Sigmoid colon (tissue), 7 donors: ENCODE data around the gene MUL1. TPM values are rescaled to one million over a fixed set of nuclear protein-coding genes. Genes with fewer than 3 reads are reported as not detected.

ENCODE experiments used
- DNase-seq: peaks from one replicate; pipeline ENCODE4 v3.0.0-alpha.2; 2019
- H3K27ac ChIP-seq, 4 donors: fragments of 200-600 bp; sonication (generic); one replicate each; pipeline ENCODE4 v1.5.1; 2016 to 2019; ENCODE audit warnings: mild to moderate bottlenecking in 1 of 4
- H3K27me3 ChIP-seq, 3 donors: fragments of 200-600 bp; sonication (generic); one replicate each; pipeline ENCODE4 v1.5.1; 2019; ENCODE audit warnings: mild to moderate bottlenecking in 1 of 3
- H3K36me3 ChIP-seq, 4 donors: fragments of 200-600 bp; sonication (generic); one replicate each; pipeline ENCODE4 v1.5.1; 2016 to 2019
- H3K4me1 ChIP-seq, 4 donors: fragments of 200-600 bp; sonication (generic); one replicate each; pipeline ENCODE4 v1.5.1; 2017 to 2019
- H3K4me3 ChIP-seq, 4 donors: fragments of 200-600 bp; sonication (generic); one replicate each; pipeline ENCODE4 v1.5.1; 2017 to 2019; ENCODE audit warnings: mild to moderate bottlenecking in 2 of 4, moderate library complexity in 1 of 4
- H3K9me3 ChIP-seq, 4 donors: fragments of 200-600 bp in 3 of 4; sonication (generic) in 3 of 4; one replicate each; pipeline versions ENCODE4 v1.5.1 to v1.6.1; 2013 to 2019
- CTCF ChIP-seq, 4 experiments: fragments of 450-650 bp in 3 of 4; fragments of 200-600 bp in 1 of 4; IDR thresholded peaks; one replicate each; pipeline ENCODE4 v1.5.1; 2016 to 2019; ENCODE audit warnings: antibody characterized with exemption in 4 of 4, mild to moderate bottlenecking in 3 of 4, moderate library complexity in 2 of 4
- EP300 ChIP-seq, 4 donors: sonication (generic); formaldehyde crosslinking; IDR thresholded peaks; one replicate each; pipeline ENCODE4 v1.6.1; 2017; ENCODE audit warnings: antibody characterized with exemption in 4 of 4
- POLR2A ChIP-seq, 2 donors: fragments of 450-650 bp; IDR thresholded peaks; one replicate each; pipeline ENCODE4 v1.6.1; 2016; ENCODE audit warnings: antibody characterized with exemption in 2 of 2, mild to moderate bottlenecking in 2 of 2, moderate library complexity in 2 of 2
- POLR2AphosphoS5 ChIP-seq, 4 donors: sonication (generic); formaldehyde crosslinking; IDR thresholded peaks; one replicate each; pipeline ENCODE4 v1.6.1; 2017; ENCODE audit warnings: antibody characterized with exemption in 4 of 4
- WGBS, 2 donors: extraction: QIAGEN DNeasy Blood & Tissue Kit; methylation state at CpG; one replicate each; pipeline ENCODE4 v1.1.7; 2013; 5-methylcytosine and 5-hydroxymethylcytosine counted together
- intact Hi-C: fragments of 100-400 bp; cut with DNase I; formaldehyde crosslinking; loops from one replicate; pipeline ENCODE4 v1.15.1; 2023
- polyA plus RNA-seq, 3 donors: library from polyadenylated mRNA; stranded (reverse); fragments of 200-250 nt; gene quantifications; one replicate each; pipeline ENCODE4 v1.2.3, GENCODE V29; 2013
- total RNA-seq, 4 donors: library from RNA; depleted of rRNA; stranded (reverse); fragments of >200 nt; gene quantifications; one replicate each; pipeline ENCODE4 v1.1.0, GENCODE V29; 2016
- donor health status: healthy with polysubstance abuse.
- donor health status: Bipolar disorder and iron deficiency.
- donor health status: healthy.

The MUL1 gene
- total RNA-seq = 10 to 100 TPM; 26.8 to 34.1 (median 32.6) TPM
- polyA plus RNA-seq = 10 to 100 TPM in 1 of 3 donors, 1 to 10 TPM in 2; 4.8 to 30.3 (median 9.2) TPM

- intact Hi-C loops = loop anchor here (2.0 to 5.0 kb wide), 2 partner anchors 19 to 530 kb away; partner anchors contain the start of gene PLA2G2A
- Histone ChIP-seq H3K27me3 (no peaks in the 10 kb centered on the region), H3K4me1 (peaks cover 0 to 48% (median 37%) of the 10 kb centered on the region in 4 donors), H3K9me3 (no peaks in the 10 kb centered on the region), H3K36me3 (peaks cover 0 to 26% (median 4%) of the 10 kb centered on the region in 4 donors), H3K4me3 (peak within 1 kb of the TSS; percentile 68 to 96 (median 83)), H3K27ac (peak within 1 kb of the TSS; percentile 83 to 93 (median 88))
- 1% methylated on average over 58 of the region's 58 CpGs for WGBS, 2 donors
- TF ChIP-seq EP300 (IDR thresholded peaks at IDR 0.05) (no peak), CTCF (IDR thresholded peaks at IDR 0.05) (no peak), POLR2AphosphoS5 (IDR thresholded peaks at IDR 0.05) (peak; percentile 89 to 92 (median 91)), POLR2A (IDR thresholded peaks at IDR 0.05) (peak; percentile 72 to 76)
- peak; percentile 97 for DNase-seq
Observed at GRCh38 chr1:20507564-20508410, at the start of gene MUL1. Gene MUL1 (minus strand): TSS chr1:20508151. CDS start chr1:20508024, 127 bp downstream.

- Histone ChIP-seq H3K27ac (no peak overlapping the region), H3K9me3 (no peaks in the 10 kb centered on the region), H3K36me3 (no peaks in the 10 kb centered on the region), H3K4me3 (no peak overlapping the region), H3K27me3 (peaks cover 21 to 60% (median 42%) of the 10 kb centered on the region in 3 donors), H3K4me1 (peaks cover 0 to 29% (median 23%) of the 10 kb centered on the region in 4 donors)
- WGBS, 2 donors = 84 to 85% methylated on average over 4 of the region's 4 CpGs
- intact Hi-C loops = no loop called here
- TF ChIP-seq POLR2AphosphoS5 (IDR thresholded peaks at IDR 0.05) (no peak), POLR2A (IDR thresholded peaks at IDR 0.05) (no peak), CTCF (IDR thresholded peaks at IDR 0.05) (no peak), EP300 (IDR thresholded peaks at IDR 0.05) (no peak)
- no peak for DNase-seq
Observed at GRCh38 chr1:20555758-20556120, 47.8 kb upstream of the MUL1 start.

GRCh38 chr1:20555025-20555757, 47.2 kb upstream of the MUL1 start:
- intact Hi-C loops = no loop called here
- DNase-seq = peak; percentile 67
- Histone ChIP-seq H3K9me3 (no peaks in the 10 kb centered on the region), H3K27ac (peak overlapping the region in 1 of 4 donors; percentile 10), H3K4me1 (peaks cover 0 to 29% (median 23%) of the 10 kb centered on the region in 4 donors), H3K4me3 (no peak overlapping the region), H3K36me3 (no peaks in the 10 kb centered on the region), H3K27me3 (peaks cover 21 to 57% (median 42%) of the 10 kb centered on the region in 3 donors)
- no peak for TF ChIP-seq CTCF (IDR thresholded peaks at IDR 0.05)
- TF ChIP-seq EP300 (IDR thresholded peaks at IDR 0.05) = no peak
- no peak for TF ChIP-seq POLR2AphosphoS5 (IDR thresholded peaks at IDR 0.05)
- TF ChIP-seq POLR2A (IDR thresholded peaks at IDR 0.05) = no peak
- 73 to 75% methylated on average over 7 of the region's 7 CpGs for WGBS, 2 donors

- no peak for DNase-seq
- Histone ChIP-seq H3K4me3 (peak overlapping the region in 3 of 4 donors; percentile 35 to 45 (median 39)), H3K27ac (peak overlapping the region; percentile 15 to 56 (median 50)), H3K36me3 (no peaks in the 10 kb centered on the region), H3K27me3 (peaks cover 21 to 68% (median 42%) of the 10 kb centered on the region in 3 donors), H3K9me3 (no peaks in the 10 kb centered on the region), H3K4me1 (peaks cover 0 to 29% (median 23%) of the 10 kb centered on the region in 4 donors)
- intact Hi-C loops = no loop called here
- WGBS, 2 donors = 3 to 5% methylated on average over 82 of the region's 82 CpGs
- no peak for TF ChIP-seq EP300 (IDR thresholded peaks at IDR 0.05)
- no peak for TF ChIP-seq POLR2AphosphoS5 (IDR thresholded peaks at IDR 0.05)
- no peak for TF ChIP-seq POLR2A (IDR thresholded peaks at IDR 0.05)
- no peak for TF ChIP-seq CTCF (IDR thresholded peaks at IDR 0.05)
Observed at GRCh38 chr1:20552728-20553445, 44.9 kb upstream of the MUL1 start.
